GM12891 (cell line): Measurements from ENCODE around the gene ACSS1.

Source experiments
- PAX5 ChIP-seq: IDR thresholded peaks from 2 replicates; pipeline ENCODE4 v1.6.1; 2011; ENCODE audit warnings: low read length, moderate library complexity, mild to moderate bottlenecking; ENCODE audit not compliant: insufficient read depth, severe bottlenecking
- POLR2A ChIP-seq: IDR thresholded peaks from 2 replicates; pipeline ENCODE4 v1.6.1; 2011; ENCODE audit warnings: low read depth, low read length, control low read depth
- POLR2AphosphoS5 ChIP-seq: IDR thresholded peaks from 2 replicates; pipeline ENCODE4 v1.6.1; 2011; ENCODE audit warnings: low read depth, low read length, control low read depth
- SPI1 ChIP-seq: IDR thresholded peaks from 2 replicates; pipeline ENCODE4 v1.6.1; 2011; ENCODE audit warnings: low read depth, low read length, control low read depth
- TAF1 ChIP-seq: IDR thresholded peaks from 2 replicates; pipeline ENCODE4 v1.6.1; 2011; ENCODE audit warnings: low read depth, low read length, control low read depth

- TF ChIP-seq POLR2A, result no peak
- TF ChIP-seq POLR2AphosphoS5, result no peak
- TF ChIP-seq TAF1, result no peak
- TF ChIP-seq SPI1, result no peak
- no peak for TF ChIP-seq PAX5
These were observed 7.8 kb upstream of the ACSS1 start for GRCh38 chr20:25065625-25066338.
